Activated CD8-positive, alpha-beta memory T cell treated with anti-CD3 and anti-CD28 coated beads, Interleukin-2, amount 50 U/mL, for 24 hours (primary cell): ENCODE data around the gene MRM1.

Source experiments
- DNase-seq: peaks from one replicate; pipeline ENCODE4 v3.0.0-alpha.2; 2020; ENCODE audit errors: extremely low read depth

MRM1 gene

DNA sequence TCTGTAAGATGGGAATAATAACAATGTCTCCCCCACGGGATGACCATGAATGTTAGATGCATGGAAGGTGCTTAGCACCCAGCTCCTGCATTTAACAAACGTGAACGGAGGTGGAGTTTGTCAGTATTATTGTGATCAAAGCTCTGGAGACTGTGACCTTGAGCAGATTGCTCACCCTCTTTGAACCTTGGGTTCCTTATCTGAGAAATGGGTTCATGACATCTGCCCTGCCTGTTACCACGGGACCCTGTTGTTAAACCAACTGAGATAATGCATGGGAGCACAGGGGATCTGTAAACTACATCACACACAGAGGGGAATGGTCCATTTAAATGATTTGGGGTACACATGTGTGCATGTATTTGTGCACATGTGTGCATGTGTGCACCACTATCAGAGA lies 29.6 kb downstream of the MRM1 start:
- no peak for DNase-seq

DNA sequence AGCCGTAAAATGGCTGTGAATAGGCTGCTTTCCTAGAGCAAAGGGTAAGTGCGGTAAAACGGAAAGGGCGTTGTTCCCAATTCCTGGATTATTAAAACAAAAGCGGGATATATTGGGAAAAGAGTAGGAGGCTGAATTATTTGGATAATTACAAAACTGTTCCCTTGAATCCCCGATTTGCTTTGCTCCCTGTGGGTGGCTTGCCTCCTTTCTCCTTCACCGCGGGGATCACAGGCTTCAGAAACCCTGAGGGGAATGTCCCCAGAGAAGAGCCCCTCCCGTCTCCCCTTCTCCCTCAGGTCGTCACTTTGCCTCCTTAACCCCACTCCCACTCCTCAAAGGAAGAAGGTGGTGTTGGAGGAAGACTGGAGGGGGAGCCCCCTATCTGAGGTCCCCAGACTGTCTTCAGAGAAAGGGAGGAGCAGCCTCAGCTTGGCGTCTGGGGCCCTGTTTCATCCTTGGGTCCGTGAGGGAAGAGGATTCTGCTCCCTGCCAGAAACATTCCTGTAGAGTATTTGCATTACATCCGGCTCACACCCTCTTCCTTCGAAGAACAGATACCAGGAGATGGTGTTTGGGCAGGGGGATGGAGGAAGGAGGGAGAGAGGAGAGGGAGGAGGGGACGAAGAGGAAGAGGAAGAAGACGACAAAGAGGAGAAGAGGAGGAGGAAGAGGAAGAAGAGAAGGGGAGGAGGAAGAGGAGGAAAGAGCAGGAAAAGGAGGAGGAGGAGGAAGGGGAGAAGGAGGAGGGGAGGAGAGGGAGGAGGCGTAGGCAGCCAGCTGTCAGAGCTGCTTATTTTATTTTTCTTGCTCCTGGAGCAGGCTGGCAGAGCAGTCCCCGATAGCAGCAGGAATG lies 31.8 kb downstream of the MRM1 start:
- no peak for DNase-seq

DNA sequence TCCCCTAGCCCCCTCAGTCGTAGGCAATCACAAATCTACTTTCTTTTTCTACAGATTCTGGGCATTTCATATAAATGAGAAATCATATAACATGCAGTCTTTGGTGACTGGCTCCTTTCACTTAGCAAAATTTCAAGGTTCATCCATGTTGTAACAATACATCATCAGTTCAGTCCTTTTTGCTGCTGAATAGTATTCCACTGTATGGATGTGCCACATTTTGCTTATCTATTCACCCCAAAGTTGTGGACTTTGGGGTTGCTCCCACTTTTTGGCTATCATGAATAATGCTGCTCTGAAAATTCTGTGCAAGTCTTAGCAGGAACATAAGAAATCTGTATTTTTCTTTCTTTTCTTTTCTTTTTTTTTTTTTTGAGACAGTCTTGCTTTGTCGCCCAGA lies 39.0 kb downstream of the MRM1 start:
- no peak for DNase-seq

DNA sequence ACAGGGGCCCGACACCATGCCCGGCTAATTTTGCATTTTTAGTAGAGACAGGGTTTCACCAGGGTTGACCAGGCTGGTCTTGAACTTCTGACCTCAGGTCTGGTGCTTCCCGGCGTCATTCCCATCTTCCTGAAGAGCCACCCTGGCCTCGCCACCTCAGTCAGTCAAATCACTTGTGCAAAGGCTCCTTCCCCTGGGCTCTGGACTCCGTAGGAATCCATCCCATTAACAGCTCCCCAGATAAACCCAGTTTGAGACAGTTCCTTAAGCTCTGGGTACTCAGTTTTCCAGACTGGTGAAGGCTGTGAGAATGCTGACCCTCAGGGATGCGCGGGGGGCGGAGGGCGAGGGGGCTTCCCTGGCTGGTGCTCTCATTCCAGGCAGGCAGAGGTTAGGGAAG lies 39.5 kb downstream of the MRM1 start:
- no peak for DNase-seq

DNA sequence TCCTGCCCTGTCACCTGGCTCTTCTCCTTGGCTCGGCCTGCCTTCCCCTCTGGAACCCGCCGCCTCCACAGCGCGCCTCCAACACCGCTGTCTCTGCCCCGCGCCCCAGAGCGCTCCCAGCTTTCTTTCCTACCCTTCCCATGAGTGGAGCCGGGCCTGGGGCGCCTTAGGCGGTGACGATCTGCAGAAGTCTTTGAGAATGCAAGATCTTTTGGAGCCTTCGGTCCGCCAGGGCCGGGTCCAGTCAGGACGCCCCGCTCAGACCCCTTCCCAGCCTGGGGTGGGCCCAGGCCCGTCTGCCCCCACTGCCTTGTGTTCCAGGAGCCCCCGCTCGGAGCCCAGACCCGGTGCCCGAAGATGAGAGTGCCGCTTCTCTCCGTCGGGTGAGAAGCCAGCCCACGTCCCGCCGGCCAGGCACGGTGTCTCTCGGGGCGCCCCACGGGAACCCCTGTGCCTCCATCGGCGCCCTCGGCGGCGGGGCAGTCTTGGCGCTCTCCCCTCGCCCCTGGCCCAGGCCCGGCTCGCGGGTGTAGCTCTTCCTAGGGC lies 40.0 kb downstream of the MRM1 start:
- no peak for DNase-seq

DNA sequence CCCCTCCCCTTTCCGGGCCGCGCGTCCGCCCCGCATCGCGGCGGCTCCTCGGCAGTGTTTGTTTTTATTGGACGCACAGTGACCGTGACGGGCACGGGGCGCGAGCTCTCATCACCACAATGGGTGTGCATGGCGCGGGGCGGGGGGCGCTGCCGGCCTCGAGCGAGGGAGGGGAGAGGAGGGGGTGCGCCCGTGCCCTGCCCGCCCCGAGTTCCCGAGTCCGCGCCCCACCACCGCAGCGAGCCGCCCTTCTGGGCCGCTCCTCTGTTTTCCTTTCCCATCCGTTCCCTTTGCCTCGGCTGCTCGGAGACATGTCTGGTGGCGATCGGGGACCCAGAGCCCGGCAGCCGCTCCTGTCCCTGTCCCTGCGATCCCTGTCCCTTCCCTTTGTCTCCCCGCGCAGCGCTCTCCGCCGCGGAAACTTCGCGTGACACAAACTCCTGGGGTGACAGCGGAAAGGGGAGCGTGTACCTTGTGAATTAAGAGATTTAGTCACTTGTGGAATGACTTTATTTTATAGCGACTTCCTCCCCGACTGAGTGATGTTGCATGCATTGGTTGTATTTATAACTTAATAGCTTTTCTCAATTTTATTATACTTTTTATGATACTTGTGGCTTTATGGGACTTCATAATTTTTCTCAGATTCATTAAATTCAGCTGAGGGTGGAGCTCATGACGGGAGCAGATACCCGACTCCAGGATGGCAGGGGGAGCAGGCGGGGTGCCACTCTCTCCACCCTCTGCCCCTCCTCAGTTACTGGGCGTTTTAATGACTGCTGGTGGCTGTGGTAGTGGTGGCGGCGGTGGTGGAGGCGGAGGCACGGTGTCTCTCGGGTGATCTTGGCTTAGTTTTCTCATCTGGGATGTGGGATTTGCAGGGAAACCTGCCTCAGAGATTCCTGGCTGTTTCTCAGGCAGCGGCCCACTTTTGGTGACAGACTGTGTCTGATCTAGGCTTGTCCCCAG lies 40.8 kb downstream of the MRM1 start:
- no peak for DNase-seq

DNA sequence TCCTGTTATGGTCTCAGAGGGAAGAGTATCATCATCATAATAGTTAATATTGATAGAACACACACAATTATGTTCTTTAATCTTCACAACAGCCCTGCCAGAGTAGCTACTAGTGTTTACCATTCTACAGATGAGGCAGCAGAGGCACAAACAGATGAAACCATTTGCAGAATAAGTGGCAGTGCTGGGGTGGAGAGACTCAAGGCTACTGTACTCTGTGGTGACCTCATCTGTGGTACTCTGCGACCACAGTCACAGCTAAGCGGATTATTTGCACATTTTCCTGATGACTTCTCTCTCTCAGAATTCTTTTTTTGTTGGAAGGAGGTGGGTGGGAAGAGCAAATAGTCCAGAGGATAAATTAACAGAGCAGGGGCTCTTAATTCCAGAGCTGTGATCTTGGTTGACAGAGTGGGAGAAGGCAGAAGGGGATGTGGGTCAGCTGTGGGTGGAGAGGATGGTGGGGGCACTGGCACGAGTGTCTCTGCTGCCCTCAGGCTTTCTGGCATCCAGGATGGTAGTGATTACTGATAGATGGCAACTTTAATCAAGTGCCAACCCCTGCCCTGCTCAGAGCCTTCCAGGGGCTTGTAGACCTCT lies 41.8 kb downstream of the MRM1 start:
- no peak for DNase-seq

DNA sequence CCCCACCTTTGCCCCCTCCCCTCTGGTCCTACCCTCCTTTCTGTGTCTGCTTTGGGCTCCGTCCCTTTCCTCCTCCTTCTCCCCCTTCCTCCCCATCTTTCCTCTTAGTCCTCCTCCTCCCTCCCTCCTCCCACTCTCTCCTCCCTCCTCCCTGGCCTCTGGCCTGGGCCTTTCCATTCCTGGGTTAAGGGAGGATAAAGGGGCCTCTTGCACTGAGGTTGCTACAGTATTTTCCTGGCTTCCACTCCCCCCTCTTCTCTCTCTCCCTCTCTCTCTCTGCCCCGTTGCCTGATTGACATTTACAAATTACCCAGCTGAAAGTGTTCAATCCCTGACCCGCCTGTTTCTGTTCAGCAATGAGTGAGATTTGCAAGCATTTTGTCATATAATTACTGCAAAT lies 44.0 kb downstream of the MRM1 start:
- DNase-seq = no peak

DNA sequence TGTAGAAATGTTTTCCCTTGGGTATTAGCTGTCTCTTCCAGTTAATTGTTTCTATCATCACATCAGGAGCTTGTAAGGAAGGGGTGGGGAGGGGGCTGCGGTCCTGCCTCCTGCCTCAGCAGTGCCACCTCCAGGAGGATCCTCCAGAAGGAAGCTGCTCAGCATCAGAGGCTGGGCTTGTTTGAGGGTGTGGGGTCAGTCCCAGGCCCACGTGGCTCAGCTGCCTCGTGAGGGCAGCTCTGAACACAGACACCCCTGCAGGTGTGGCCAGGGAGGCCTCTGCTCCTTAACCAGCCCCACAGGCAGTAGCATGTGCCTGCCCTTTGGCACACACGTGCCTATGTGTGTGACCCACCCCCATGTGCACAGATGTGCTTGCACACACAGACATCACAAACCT lies 46.3 kb downstream of the MRM1 start:
- no peak for DNase-seq

DNA sequence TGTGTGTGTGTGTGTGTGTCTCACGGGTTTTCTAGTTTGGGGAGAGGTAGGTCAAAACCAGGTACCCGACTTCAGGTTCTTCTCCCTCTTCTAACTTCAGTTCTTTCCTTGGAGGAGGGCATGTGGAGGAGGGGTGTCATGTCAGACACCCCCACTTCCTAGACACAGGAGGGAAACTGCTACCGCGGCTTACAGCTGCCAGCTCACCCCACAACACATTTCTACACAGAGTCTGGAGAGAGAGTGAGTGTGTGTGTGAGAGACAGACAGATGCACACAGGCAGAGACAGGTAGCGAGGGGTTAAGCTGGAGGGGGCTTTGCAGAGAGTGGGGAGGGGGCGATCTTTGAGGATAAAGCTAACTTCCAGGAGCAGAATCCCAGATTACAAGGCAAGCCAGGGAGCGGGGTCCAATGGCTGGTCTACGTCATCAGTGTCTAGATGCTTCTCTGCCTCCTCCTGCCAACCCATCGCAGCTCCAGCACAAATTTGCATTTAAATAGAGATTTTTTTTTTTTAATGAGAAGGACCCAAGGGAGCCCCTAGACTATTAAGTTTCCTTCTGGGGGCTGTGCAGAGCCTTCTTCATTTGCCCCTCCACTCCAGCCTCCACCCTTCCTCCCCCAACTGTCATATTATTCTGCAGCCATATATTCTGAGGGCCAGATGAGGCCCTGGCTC lies 48.9 kb downstream of the MRM1 start:
- no peak for DNase-seq

DNA sequence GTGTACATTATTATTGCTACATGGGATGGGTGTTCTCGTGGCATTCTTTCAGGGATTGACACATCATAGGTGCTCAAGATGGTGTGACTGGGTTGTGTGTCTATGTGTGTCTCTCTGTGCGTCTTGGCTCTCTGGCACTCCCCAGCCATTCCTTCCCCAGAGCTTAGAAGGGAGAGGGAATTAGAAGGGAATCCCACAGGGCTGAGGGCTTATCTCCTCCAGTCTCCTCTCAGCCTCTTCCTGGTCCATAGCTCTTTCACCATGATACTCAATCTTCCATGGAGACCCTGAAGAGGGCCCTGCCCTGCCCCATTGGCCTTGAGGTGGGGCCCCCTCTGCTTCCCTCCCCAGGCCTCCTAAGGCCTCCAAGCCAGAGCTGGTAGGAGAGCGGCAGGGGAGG lies 52.0 kb downstream of the MRM1 start:
- no peak for DNase-seq

DNA sequence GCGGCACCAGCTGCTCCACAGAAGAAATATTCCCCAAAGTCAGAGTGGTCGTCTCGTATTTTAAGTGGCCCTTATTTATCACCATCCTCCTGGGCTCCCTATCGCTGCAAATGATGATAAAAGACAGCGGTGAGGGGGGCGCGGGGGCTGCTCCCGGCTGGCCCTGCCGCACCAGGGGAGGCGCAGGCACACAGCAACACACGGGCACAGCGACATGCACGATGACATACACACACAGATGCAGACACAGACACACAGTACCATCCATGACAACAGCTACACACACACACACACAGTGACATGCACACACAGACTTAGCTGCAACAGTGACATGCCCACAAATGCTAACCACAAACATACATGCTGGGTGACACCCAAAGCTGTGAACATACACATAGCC lies 52.5 kb downstream of the MRM1 start:
- no peak for DNase-seq

DNA sequence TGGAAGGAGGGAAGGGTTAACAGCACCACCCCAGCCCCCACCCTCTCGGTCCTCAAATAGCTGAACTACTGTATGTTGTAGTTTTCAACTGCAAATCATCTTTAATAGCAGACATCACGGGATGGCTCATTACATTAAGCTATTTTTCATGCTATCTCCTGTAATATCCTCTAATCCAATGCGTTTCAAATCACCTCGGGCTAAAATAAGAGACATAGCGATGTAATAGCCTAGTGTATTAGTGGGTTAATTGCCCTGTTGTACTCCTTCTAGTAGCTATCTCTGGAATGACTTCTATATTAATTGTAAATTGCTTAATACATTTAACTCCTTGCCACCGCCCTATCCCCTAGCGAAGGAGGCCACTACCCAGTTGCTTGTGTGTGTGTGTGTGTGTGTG lies 54.3 kb downstream of the MRM1 start:
- DNase-seq = no peak

DNA sequence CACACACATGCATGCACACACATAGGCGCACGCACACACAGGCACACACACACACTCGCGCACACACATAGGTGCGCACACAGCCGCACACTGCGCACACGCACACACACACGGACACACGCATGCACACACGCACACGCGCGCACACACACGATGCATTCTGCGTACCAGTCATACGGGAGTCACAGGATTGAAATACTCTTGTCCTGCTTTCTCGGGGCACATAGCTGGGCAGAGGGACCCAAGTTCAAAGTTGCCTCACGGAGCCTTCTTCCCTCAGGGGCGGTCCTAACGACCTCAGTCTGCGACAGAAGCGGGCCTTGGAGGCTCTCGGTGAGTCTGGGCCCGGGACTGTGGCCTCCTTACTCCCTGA lies 56.0 kb downstream of the MRM1 start:
- DNase-seq = no peak

DNA sequence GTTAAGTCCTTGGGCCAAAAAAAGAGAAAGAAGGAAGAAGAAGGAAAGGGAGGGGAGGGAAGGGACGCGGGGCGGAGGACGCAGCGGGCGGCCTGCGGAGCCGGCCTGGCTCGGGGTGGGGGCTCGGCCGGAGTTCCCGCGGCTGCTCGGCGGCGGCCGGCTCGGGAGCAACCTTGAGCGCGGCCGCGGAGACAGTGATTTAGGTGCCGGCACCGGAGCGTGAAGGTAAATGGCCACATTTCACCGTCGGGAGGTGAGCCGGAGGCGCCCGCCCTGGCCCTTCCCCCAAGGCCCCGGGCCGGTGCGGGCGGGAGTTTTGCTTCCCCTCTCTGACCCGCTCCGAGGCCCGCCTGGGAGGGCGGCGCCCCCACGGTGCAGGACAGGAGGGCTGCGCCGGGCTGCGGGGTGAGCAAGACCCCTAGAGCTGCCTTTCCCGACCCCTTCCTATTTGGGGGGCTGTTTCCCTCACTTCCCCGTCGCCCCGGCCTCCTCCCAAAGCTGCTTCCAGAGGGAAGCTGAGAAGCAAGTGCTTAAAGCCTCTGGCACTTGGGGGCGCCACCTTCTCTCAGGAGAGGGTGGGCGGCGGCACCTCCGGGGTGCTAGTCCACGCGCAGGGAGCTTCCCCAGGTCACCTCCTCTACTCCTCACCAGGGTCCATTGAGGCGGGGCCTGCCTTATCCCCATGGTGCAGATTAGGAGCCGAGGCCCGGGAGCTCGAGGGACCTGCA lies 56.5 kb downstream of the MRM1 start:
- no peak for DNase-seq
